Activated B cell treated with CpG ODN at 0.5 μM for 24 hours (primary cell): ENCODE results near the gene AGAP2. TPM values are rescaled to one million over a fixed set of nuclear protein-coding genes. Genes with fewer than 3 reads are reported as not detected.

Source experiments
- ATAC-seq: fragments of 200-7000 bp; cut with Tn5 transposase; one replicate; pipeline ENCODE4 v1.10.0; 2021; ENCODE audit warnings: low read depth, mild to moderate bottlenecking, moderate library complexity
- CTCF ChIA-PET: fragments of 350-600 bp; sonication (Branson Sonifier 250); formaldehyde crosslinking; loops from one replicate; lab custom pipeline; 2021; ENCODE audit warnings: antibody characterized with exemption; lab: Charles Lee
- POLR2A ChIA-PET: fragments of 350-600 bp; sonication (Branson Sonifier 250); formaldehyde crosslinking; loops from one replicate; lab custom pipeline; 2021; ENCODE audit warnings: antibody characterized with exemption; lab: Charles Lee
- DNase-seq: peaks from one replicate; pipeline ENCODE4 v3.0.0; 2022
- H3K27ac Mint-ChIP-seq: one replicate; pipeline ENCODE4 v1.8.0; 2020; ENCODE audit warnings: mixed read lengths
- H3K27me3 Mint-ChIP-seq: one replicate; pipeline ENCODE4 v1.8.0; 2021; ENCODE audit warnings: mixed read lengths
- H3K36me3 Mint-ChIP-seq: one replicate; pipeline ENCODE4 v1.8.0; 2021; ENCODE audit warnings: low read depth, mixed read lengths
- H3K4me1 Mint-ChIP-seq: one replicate; pipeline ENCODE4 v1.8.0; 2021; ENCODE audit warnings: mixed read lengths
- H3K4me3 Mint-ChIP-seq: one replicate; pipeline ENCODE4 v1.8.0; 2020; ENCODE audit warnings: mild to moderate bottlenecking, mixed read lengths
- H3K9me3 Mint-ChIP-seq: one replicate; pipeline ENCODE4 v1.8.0; 2020; ENCODE audit warnings: mixed read lengths
- intact Hi-C: fragments of 100-400 bp; cut with micrococcal nuclease; formaldehyde crosslinking; loops from one replicate; pipeline ENCODE4 v1.15.1; 2024
- total RNA-seq: library from RNA; stranded (reverse); gene quantifications from 2 replicates; pipeline ENCODE4 v1.2.3, GENCODE V29; 2022
- TF ChIP-seq, protein P1 (sequence below): fragments of 200-600 bp; IDR thresholded peaks from one replicate; pipeline ENCODE4 v1.8.0; 2022; ENCODE audit warnings: antibody characterized with exemption, mild to moderate bottlenecking

The AGAP2 gene
- total RNA-seq, 1 donor from 2014 or later, result 18.5 TPM

DNA sequence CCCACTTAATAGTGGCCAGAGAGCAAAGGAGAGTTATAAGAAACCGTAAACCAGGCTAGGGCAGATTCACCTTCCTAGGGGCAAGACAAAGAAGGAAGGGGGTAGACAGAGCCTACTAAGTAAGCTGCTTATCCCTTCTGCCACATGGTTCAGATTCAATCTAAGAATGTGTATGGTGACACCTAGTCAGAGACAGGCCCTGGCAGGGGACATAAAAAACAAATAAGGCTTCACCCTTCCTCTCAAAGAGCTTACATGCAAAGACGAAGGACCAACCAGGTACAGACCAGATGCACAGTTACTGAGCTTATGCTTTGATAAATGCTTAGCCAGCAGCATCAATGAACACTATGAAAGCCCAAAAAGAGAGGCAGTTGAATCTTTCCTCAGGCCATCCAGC, 23.9 kb upstream of the AGAP2 start:
- Mint-ChIP-seq H3K9me3 (no peaks in the 10 kb centered on the region), H3K27ac (no peak overlapping the region), H3K27me3 (peaks cover 13% of the 10 kb centered on the region), H3K4me1 (peaks cover 47% of the 10 kb centered on the region), H3K36me3 (peaks cover 32% of the 10 kb centered on the region), H3K4me3 (no peak overlapping the region)
- TF ChIP-seq, protein P1, sequence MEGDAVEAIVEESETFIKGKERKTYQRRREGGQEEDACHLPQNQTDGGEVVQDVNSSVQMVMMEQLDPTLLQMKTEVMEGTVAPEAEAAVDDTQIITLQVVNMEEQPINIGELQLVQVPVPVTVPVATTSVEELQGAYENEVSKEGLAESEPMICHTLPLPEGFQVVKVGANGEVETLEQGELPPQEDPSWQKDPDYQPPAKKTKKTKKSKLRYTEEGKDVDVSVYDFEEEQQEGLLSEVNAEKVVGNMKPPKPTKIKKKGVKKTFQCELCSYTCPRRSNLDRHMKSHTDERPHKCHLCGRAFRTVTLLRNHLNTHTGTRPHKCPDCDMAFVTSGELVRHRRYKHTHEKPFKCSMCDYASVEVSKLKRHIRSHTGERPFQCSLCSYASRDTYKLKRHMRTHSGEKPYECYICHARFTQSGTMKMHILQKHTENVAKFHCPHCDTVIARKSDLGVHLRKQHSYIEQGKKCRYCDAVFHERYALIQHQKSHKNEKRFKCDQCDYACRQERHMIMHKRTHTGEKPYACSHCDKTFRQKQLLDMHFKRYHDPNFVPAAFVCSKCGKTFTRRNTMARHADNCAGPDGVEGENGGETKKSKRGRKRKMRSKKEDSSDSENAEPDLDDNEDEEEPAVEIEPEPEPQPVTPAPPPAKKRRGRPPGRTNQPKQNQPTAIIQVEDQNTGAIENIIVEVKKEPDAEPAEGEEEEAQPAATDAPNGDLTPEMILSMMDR, result no peak
- ATAC-seq, result no peak
- DNase-seq, result no peak
- ChIA-PET CTCF (interaction anchor here (1.1 to 1.4 kb wide), 2 partner anchors 19 to 21 kb away, joined by 3 read pairs; no protein-coding TSS in a partner anchor), POLR2A (interaction anchor here (1.3 kb wide), 1 partner anchor 10 kb away, joined by 4 read pairs; the partner anchor contains the start of genes EEF1AKMT3 and METTL1)
- intact Hi-C loops, result no loop called here

DNA sequence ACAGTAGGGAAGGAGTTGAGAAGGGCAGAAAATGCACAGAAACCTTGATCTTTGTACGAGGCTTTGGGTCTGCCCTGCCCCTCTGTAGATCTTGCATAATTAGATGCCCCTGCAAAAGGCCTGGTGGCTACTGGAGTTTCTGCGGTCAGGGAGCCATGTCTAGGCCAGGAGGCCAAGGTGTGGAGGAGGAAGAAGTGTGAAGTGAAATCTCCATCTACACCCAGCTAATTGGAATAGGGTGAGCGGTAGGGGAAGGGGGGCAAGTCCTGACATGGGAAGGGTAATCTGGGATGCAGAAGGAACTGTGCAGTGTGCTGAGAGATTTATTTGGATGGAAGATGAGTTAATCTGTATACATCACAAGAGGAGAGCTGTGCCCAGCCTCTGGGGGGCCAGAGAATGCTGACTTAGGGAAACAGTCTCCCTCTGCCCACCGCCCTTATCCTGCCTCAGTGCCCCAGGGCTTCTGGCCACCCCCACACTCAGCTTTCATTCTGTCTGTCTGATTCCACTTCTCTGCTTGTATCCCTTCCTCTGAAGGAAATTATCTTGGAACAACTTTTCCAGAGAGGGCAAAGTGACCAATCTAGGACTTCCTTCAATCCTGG, 23.0 kb upstream of the AGAP2 start:
- intact Hi-C loops, result no loop called here
- peaks cover 37% of the 10 kb centered on the region for H3K36me3 Mint-ChIP-seq
- DNase-seq (no peak), ATAC-seq (no peak)
- ChIA-PET POLR2A (no interaction called here), CTCF (interaction anchor here (1.1 to 1.4 kb wide), 2 partner anchors 20 kb away, joined by 3 read pairs; no protein-coding TSS in a partner anchor)
- H3K27ac Mint-ChIP-seq, result no peak overlapping the region
- H3K9me3 Mint-ChIP-seq, result no peaks in the 10 kb centered on the region
- H3K4me3 Mint-ChIP-seq, result no peak overlapping the region
- peaks cover 48% of the 10 kb centered on the region for H3K4me1 Mint-ChIP-seq
- TF ChIP-seq, protein P1, result no peak
- peaks cover 8% of the 10 kb centered on the region for H3K27me3 Mint-ChIP-seq

DNA sequence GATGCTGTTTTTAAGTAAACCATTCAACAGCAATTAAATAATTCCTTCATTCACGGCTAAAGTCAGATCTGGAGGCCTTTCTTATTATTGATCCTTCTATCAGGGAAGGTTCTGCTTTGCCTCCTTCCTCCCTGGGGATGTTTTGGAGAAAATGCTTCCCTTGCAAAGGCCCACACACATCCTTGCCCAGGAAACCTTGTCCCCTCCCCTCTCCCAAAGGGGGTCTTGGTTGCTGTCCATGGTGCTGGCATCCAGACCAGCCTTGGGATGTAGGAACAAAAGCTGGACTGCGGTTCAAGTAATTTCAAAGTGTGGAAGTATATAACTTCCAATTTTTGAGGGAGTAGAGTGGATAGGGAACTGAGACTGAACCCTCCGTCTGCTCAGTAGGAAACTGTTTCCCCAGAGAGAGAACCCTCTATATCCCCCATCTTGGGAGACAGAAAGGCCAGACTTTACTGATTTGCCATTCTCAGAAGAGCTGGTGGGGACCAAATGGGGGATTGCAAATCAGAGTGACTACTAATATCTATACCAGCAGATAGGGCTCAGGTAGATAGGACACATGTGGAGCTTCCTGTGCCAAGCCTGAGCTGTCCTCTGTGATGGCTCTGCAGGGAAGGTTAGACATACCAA, 21.9 kb upstream of the AGAP2 start:
- CTCF ChIA-PET, result interaction anchor here (0.6 to 2.6 kb wide), 3 partner anchors 19 to 282 kb away, joined by 3 to 8 read pairs (median 3); no protein-coding TSS in a partner anchor
- H3K4me1 Mint-ChIP-seq, result peaks cover 45% of the 10 kb centered on the region
- POLR2A ChIA-PET, result interaction anchor here (1.4 kb wide), 1 partner anchor 12 kb away, joined by 4 read pairs; the partner anchor contains the start of genes EEF1AKMT3 and METTL1
- peaks cover 4% of the 10 kb centered on the region for H3K27me3 Mint-ChIP-seq
- TF ChIP-seq, protein P1, result no peak
- H3K36me3 Mint-ChIP-seq, result peaks cover 41% of the 10 kb centered on the region
- no peak overlapping the region for H3K4me3 Mint-ChIP-seq
- H3K27ac Mint-ChIP-seq, result no peak overlapping the region
- no peak for ATAC-seq
- no peak for DNase-seq
- H3K9me3 Mint-ChIP-seq, result no peaks in the 10 kb centered on the region
- intact Hi-C loops, result no loop called here

DNA sequence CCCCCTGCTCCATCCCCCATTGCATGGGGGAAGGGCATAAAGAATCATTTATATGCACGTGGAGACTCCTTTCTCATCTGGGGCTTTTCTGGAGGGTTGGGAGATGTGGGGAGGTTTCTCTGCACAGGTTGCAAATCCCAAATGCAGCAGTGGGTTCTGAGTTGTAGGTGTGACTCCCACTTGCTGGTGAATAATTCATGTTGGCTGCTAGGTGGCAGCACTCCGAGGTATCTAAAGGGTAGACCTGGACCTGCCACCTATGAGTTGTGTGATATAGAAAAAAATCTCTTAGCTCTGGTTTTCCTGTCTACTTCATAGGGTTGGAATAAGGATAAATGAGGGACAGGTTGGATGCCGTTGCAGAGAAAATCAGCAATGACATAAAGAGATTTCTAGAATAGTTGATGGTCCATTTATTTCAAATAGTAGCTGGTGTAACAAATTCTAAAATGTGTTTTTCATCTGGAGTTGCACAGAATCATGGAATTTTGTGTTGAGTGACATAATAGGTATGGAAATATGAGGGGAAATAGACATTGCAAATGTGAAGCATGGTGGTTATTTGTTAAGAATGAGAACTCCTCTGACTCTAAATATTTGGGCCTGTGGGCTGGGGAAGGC, 20.9 kb upstream of the AGAP2 start:
- H3K27ac Mint-ChIP-seq, result no peak overlapping the region
- intact Hi-C loops, result no loop called here
- peaks cover 3% of the 10 kb centered on the region for H3K27me3 Mint-ChIP-seq
- CTCF ChIA-PET, result interaction anchor here (1.0 to 2.6 kb wide), 6 partner anchors 8 to 145 kb away, joined by 3 to 9 read pairs (median 4); partner anchors contain the start of gene TSFM
- DNase-seq (no peak), ATAC-seq (no peak)
- TF ChIP-seq, protein P1, result no peak
- H3K4me3 Mint-ChIP-seq, result no peak overlapping the region
- peaks cover 44% of the 10 kb centered on the region for H3K36me3 Mint-ChIP-seq
- peaks cover 39% of the 10 kb centered on the region for H3K4me1 Mint-ChIP-seq
- POLR2A ChIA-PET, result interaction anchor here (0.6 to 1.4 kb wide), 3 partner anchors 13 to 1049 kb away, joined by 3 to 6 read pairs (median 4); partner anchors contain the start of genes EEF1AKMT3 and METTL1
- no peaks in the 10 kb centered on the region for H3K9me3 Mint-ChIP-seq
